Smooth muscle cell (in vitro differentiated cells): ENCODE measurements around the gene BAG3. TPM values are rescaled to one million over a fixed set of nuclear protein-coding genes. Genes with fewer than 3 reads are reported as not detected.
"Not testable (repeated sequence)": the region's sequence is repeated elsewhere in the genome, so short reads cannot be mapped to it uniquely, and the experiment has no call there.

Experiments used
- DNase-seq: peaks from one replicate; lab custom pipeline; 2025; ENCODE audit not compliant: unreplicated experiment; lab: John Stamatoyannopoulos, UW
- H2AFZ ChIP-seq: fragments of 200-600 bp; sonication (generic); 2 replicates; pipeline ENCODE4 v1.6.0; 2016; ENCODE audit warnings: antibody characterized with exemption, low read depth, mild to moderate bottlenecking
- H3F3A ChIP-seq: fragments of 200-600 bp; sonication (generic); 2 replicates; pipeline ENCODE4 v1.6.0; 2017; ENCODE audit warnings: antibody characterized with exemption, low read depth
- H3K27ac ChIP-seq: fragments of 200-600 bp; sonication (generic); 2 replicates; pipeline ENCODE4 v1.5.1; 2016; ENCODE audit warnings: low read depth, mild to moderate bottlenecking
- H3K27me3 ChIP-seq: fragments of 200-600 bp; sonication (generic); 2 replicates; pipeline ENCODE4 v1.6.1; 2016; ENCODE audit warnings: low read depth, mild to moderate bottlenecking
- H3K36me3 ChIP-seq: fragments of 200-600 bp; sonication (generic); 2 replicates; pipeline ENCODE4 v1.5.1; 2016; ENCODE audit warnings: low read depth
- H3K4me1 ChIP-seq: fragments of 200-600 bp; sonication (generic); 2 replicates; pipeline ENCODE4 v1.5.1; 2016; ENCODE audit warnings: low read depth
- H3K4me2 ChIP-seq: fragments of 200-600 bp; sonication (generic); 2 replicates; pipeline ENCODE4 v1.6.0; 2016; ENCODE audit warnings: mild to moderate bottlenecking
- H3K4me3 ChIP-seq: fragments of 200-600 bp; sonication (generic); 2 replicates; pipeline ENCODE4 v1.5.1; 2016; ENCODE audit warnings: mild to moderate bottlenecking
- H3K79me2 ChIP-seq: fragments of 200-600 bp; sonication (generic); 2 replicates; pipeline ENCODE4 v1.6.0; 2016; ENCODE audit warnings: low read depth, mild to moderate bottlenecking
- H3K9ac ChIP-seq: fragments of 200-600 bp; sonication (generic); 2 replicates; pipeline ENCODE4 v1.6.0; 2016; ENCODE audit warnings: low read depth
- H3K9me3 ChIP-seq: fragments of 200-600 bp; sonication (generic); replicated peaks from 2 replicates; pipeline ENCODE4 v1.5.1; 2016; ENCODE audit warnings: low read depth
- H4K20me1 ChIP-seq: fragments of 200-600 bp; sonication (generic); 2 replicates; pipeline ENCODE4 v1.6.0; 2016; ENCODE audit warnings: low read depth
- WGBS: methylation state at CpG from one replicate; pipeline ENCODE4 v1.1.7; 2016; ENCODE audit warnings: low lambda C conversion rate; 5-methylcytosine and 5-hydroxymethylcytosine counted together
- polyA plus RNA-seq: library from polyadenylated mRNA; unstranded; fragments of >200 nt; fragmentation: Nextera tagmentation; extraction: Ambion mirVana; gene quantifications from 2 replicates; pipeline ENCODE4 v1.2.1, GENCODE V29; 2016
- total RNA-seq: library from RNA; depleted of rRNA; stranded (reverse); fragments of >200 nt; gene quantifications from 2 replicates; pipeline ENCODE4 v1.2.3, GENCODE V29; 2014
- TF ChIP-seq, protein P1 (sequence below): fragments of 200-600 bp; sonication (generic); IDR thresholded peaks from 2 replicates; pipeline ENCODE4 v1.5.1; 2017; ENCODE audit warnings: borderline replicate concordance, mild to moderate bottlenecking, antibody characterized with exemption; ENCODE audit not compliant: insufficient read depth, poor library complexity, severe bottlenecking

BAG3 gene
- total and polyA plus RNA-seq, 2 experiments from 2014 or later = 25.5 to 73.7 TPM

DNA sequence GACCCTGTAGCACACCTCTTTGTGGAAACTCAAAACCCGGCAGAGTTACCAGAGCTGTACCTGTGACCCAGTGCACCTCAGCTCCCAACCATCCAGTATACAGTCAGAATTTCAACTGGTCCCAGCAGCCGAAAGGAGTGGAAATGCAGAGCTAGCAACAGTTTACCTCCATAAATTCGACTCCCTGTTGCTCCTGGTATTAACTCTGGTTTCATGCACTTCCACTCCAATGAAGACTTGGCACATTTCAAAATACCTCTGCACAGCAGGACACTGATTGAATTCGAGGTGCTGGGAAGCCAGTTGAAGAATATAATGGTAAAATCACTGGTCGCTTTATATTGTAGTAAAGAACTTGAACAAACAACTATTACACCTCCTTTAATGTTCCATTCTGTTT is 36.5 kb upstream of the BAG3 start:
- Histone ChIP-seq H3F3A (no peaks in the 10 kb centered on the region), H3K79me2 (no peaks in the 10 kb centered on the region), H3K4me1 (no peaks in the 10 kb centered on the region), H3K9me3 (no peaks in the 10 kb centered on the region), H2AFZ (no peak overlapping the region), H3K36me3 (no peaks in the 10 kb centered on the region), H3K27ac (no peak overlapping the region), H3K4me3 (no peak overlapping the region), H3K4me2 (no peak overlapping the region), H3K9ac (no peak overlapping the region), H3K27me3 (no peaks in the 10 kb centered on the region), H4K20me1 (no peaks in the 10 kb centered on the region)
- DNase-seq = no peak
- TF ChIP-seq, protein P1, sequence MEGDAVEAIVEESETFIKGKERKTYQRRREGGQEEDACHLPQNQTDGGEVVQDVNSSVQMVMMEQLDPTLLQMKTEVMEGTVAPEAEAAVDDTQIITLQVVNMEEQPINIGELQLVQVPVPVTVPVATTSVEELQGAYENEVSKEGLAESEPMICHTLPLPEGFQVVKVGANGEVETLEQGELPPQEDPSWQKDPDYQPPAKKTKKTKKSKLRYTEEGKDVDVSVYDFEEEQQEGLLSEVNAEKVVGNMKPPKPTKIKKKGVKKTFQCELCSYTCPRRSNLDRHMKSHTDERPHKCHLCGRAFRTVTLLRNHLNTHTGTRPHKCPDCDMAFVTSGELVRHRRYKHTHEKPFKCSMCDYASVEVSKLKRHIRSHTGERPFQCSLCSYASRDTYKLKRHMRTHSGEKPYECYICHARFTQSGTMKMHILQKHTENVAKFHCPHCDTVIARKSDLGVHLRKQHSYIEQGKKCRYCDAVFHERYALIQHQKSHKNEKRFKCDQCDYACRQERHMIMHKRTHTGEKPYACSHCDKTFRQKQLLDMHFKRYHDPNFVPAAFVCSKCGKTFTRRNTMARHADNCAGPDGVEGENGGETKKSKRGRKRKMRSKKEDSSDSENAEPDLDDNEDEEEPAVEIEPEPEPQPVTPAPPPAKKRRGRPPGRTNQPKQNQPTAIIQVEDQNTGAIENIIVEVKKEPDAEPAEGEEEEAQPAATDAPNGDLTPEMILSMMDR = no peak
- 89% methylated on average over 5 of the region's 5 CpGs for WGBS

DNA sequence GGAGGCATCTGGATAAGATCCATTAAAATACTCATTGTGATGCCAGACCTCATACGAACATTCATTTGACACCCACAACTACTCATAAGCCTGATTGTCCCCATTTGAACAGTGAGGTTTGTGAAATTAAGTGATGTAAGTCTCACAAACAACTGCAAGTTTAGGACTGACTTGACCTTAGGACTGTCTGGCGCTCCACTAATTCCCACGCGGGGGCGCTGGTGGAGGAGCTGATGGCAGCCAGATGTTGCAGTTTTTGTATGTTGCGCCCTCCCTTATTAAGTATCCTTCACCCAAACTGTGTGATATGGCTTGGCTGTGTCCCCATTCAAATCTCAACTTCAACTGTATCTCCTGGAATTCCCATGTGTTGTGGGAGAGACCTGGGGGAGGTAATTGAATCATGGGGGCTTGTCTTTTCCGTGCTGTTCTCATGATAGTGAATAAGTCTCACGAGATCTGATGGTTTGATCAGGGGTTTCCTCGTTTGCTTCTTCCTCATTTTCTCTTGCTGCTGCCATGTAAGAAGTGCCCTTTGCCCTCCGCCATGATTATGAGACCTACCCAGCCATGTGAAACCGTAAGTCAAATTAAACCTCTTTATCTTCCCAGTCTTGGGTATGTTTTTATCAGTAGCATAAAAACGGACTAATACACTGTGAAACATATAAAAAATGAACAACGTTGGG is 34.2 kb upstream of the BAG3 start:
- WGBS = 83% methylated on average over 13 of the region's 13 CpGs
- Histone ChIP-seq H3K4me3 (no peak overlapping the region), H3K27ac (no peak overlapping the region), H3F3A (peaks cover 6% of the 10 kb centered on the region), H3K9me3 (no peaks in the 10 kb centered on the region), H3K4me2 (no peak overlapping the region), H2AFZ (no peak overlapping the region), H3K27me3 (no peaks in the 10 kb centered on the region), H4K20me1 (no peaks in the 10 kb centered on the region), H3K36me3 (no peaks in the 10 kb centered on the region), H3K9ac (no peak overlapping the region), H3K79me2 (no peaks in the 10 kb centered on the region), H3K4me1 (no peaks in the 10 kb centered on the region)
- TF ChIP-seq, protein P1 = no peak
- no peak for DNase-seq

DNA sequence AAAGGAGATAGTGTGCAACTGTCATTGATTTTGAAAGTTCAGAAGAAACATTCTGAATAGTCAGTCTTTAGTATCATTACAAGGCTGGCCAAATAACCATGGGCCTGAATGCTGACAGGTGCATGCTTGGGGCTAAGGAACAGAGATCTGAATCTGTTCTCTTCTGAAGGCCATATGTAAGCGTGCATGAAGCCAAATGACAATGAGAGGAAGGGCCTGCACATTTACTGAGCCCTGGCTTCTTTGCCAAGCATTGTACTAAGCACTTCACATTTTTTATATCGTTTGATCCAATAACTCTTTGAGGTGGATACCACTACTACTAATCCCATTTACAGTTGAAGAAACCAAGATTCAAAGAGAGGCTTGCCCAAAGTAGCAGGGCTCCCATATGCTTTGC is 32.0 kb upstream of the BAG3 start:
- Histone ChIP-seq H2AFZ (no peak overlapping the region), H3K27ac (no peak overlapping the region), H3K79me2 (no peaks in the 10 kb centered on the region), H3K9ac (no peak overlapping the region), H4K20me1 (no peaks in the 10 kb centered on the region), H3K9me3 (no peaks in the 10 kb centered on the region), H3K27me3 (no peaks in the 10 kb centered on the region), H3F3A (peaks cover 6% of the 10 kb centered on the region), H3K36me3 (no peaks in the 10 kb centered on the region), H3K4me1 (no peaks in the 10 kb centered on the region), H3K4me2 (no peak overlapping the region), H3K4me3 (no peak overlapping the region)
- TF ChIP-seq, protein P1 = no peak
- 85% methylated on average over 2 of the region's 2 CpGs for WGBS
- no peak for DNase-seq

DNA sequence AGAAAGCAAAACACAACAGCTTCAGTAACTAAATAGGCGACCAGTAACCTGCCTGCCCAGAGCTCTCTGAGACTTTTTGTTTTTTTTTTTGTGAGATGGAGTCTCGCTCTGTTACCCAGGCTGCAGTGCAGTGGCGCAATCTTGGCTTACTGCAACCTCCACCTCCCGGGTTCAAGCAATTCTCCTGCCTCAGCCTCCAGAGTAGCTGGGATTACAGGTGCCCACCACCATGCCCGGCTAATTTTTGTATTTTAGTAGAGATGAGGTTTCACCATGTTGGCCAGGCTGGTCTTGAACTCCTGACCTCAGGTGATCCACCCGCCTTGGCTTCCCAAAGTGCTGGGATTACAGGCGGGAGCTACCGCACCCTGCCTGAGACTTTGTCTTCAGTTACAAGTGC is 31.4 kb upstream of the BAG3 start:
- not testable (repeated sequence) for H3K4me2 ChIP-seq, H3K9ac ChIP-seq, H3K27ac ChIP-seq, H3K36me3 ChIP-seq, H3K79me2 ChIP-seq, H3K27me3 ChIP-seq, H3K4me1 ChIP-seq, H2AFZ ChIP-seq, H3K9me3 ChIP-seq, H4K20me1 ChIP-seq, H3F3A ChIP-seq, H3K4me3 ChIP-seq, DNase-seq
- WGBS = 96% methylated on average over 8 of the region's 8 CpGs
